Hepatocyte (in vitro differentiated cells): ENCODE data around the gene NR2F1-AS1. TPM values are rescaled to one million over a fixed set of nuclear protein-coding genes. Genes with fewer than 3 reads are reported as not detected.

Experiments used
- DNase-seq: peaks from one replicate; pipeline ENCODE4 v3.0.0-alpha.2; 2016; ENCODE audit warnings: low spot score
- H2AFZ ChIP-seq: fragments of 200-600 bp; sonication (generic); 2 replicates; pipeline ENCODE4 v1.6.0; 2016; ENCODE audit warnings: antibody characterized with exemption, mild to moderate bottlenecking
- H3K27ac ChIP-seq: fragments of 200-600 bp; sonication (generic); 2 replicates; pipeline ENCODE4 v1.5.1; 2016; ENCODE audit warnings: mild to moderate bottlenecking
- H3K27me3 ChIP-seq: fragments of 200-600 bp; sonication (generic); 2 replicates; pipeline ENCODE4 v1.6.1; 2016
- H3K36me3 ChIP-seq: fragments of 200-600 bp; sonication (generic); replicated peaks from 2 replicates; pipeline ENCODE4 v1.5.1; 2016; ENCODE audit warnings: low read depth; ENCODE audit not compliant: insufficient read depth
- H3K4me1 ChIP-seq: fragments of 200-600 bp; sonication (generic); 2 replicates; pipeline ENCODE4 v1.5.1; 2016; ENCODE audit warnings: mild to moderate bottlenecking, moderate library complexity; ENCODE audit not compliant: insufficient read depth
- H3K4me2 ChIP-seq: fragments of 200-600 bp; sonication (generic); 2 replicates; pipeline ENCODE4 v1.6.0; 2016
- H3K4me3 ChIP-seq: fragments of 200-600 bp; sonication (generic); 2 replicates; pipeline ENCODE4 v1.5.1; 2016; ENCODE audit warnings: mild to moderate bottlenecking
- H3K79me2 ChIP-seq: fragments of 200-600 bp; sonication (generic); 2 replicates; pipeline ENCODE4 v1.6.0; 2017; ENCODE audit warnings: mild to moderate bottlenecking
- H3K9me2 ChIP-seq: fragments of 200-600 bp; sonication (generic); replicated peaks from 2 replicates; pipeline ENCODE4 v1.6.0; 2017; ENCODE audit warnings: mild to moderate bottlenecking; ENCODE audit not compliant: insufficient read depth
- H3K9me3 ChIP-seq: fragments of 200-600 bp; sonication (generic); 2 replicates; pipeline ENCODE4 v1.5.1; 2016; ENCODE audit warnings: low read depth, mild to moderate bottlenecking
- H4K20me1 ChIP-seq: fragments of 200-600 bp; sonication (generic); 2 replicates; pipeline ENCODE4 v1.6.0; 2016; ENCODE audit warnings: mild to moderate bottlenecking; ENCODE audit not compliant: insufficient read depth, poor library complexity, severe bottlenecking
- EZH2 ChIP-seq: fragments of 200-600 bp; sonication (generic); IDR thresholded peaks from 2 replicates; pipeline ENCODE4 v1.6.1; 2016; ENCODE audit warnings: antibody characterized with exemption, mild to moderate bottlenecking, borderline replicate concordance
- EZH2phosphoT487 ChIP-seq: fragments of 200-600 bp; sonication (generic); IDR thresholded peaks from one replicate; pipeline ENCODE4 v1.6.1; 2018; ENCODE audit warnings: antibody characterized with exemption, mild to moderate bottlenecking, low read depth, moderate library complexity; ENCODE audit not compliant: unreplicated experiment, severe bottlenecking
- WGBS: methylation state at CpG from one replicate; pipeline ENCODE4 v1.1.6; 2016; ENCODE audit warnings: low lambda C conversion rate; ENCODE audit errors: missing lambda C conversion rate; 5-methylcytosine and 5-hydroxymethylcytosine counted together
- polyA plus RNA-seq: library from polyadenylated mRNA; unstranded; fragments of >200 nt; fragmentation: Nextera tagmentation; extraction: Ambion mirVana; gene quantifications from 2 replicates; pipeline ENCODE4 v1.2.1, GENCODE V29; 2016
- total RNA-seq: library from RNA; depleted of rRNA; stranded (reverse); fragments of >200 nt; gene quantifications from 2 replicates; pipeline ENCODE4 v1.2.3, GENCODE V29; 2014
- TF ChIP-seq, protein P1 (sequence below): fragments of 200-600 bp; sonication (generic); IDR thresholded peaks from 2 replicates; pipeline ENCODE4 v1.5.1; 2016; ENCODE audit warnings: antibody characterized with exemption, mild to moderate bottlenecking; ENCODE audit not compliant: poor library complexity

The NR2F1-AS1 gene
- total and polyA plus RNA-seq, 2 experiments from 2014 or later, result 8.4 to 8.6 TPM

DNA sequence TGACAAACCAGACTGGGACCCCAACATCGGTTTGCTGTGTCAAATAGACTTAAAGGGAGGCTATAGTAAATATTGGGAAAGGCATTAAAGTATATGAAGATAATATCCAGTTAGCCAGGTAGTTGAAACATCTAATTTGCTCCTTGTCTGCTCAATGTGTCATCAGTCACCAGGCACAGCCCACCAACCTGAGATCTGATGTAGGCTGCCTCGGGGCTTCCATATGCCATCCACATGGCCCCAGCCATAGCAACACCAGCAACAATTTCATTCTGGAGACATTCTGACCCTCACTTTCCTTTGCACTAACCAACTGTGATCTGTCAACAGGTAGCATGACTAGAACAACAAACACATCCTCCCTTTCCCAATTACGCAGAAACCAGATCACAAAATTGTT, 196.0 kb downstream of the NR2F1-AS1 start:
- no peaks in the 10 kb centered on the region for H3K36me3 ChIP-seq
- no peak overlapping the region for H3K4me3 ChIP-seq
- no peaks in the 10 kb centered on the region for H3K9me3 ChIP-seq
- H3K4me2 ChIP-seq, result no peak overlapping the region
- TF ChIP-seq, protein P1, sequence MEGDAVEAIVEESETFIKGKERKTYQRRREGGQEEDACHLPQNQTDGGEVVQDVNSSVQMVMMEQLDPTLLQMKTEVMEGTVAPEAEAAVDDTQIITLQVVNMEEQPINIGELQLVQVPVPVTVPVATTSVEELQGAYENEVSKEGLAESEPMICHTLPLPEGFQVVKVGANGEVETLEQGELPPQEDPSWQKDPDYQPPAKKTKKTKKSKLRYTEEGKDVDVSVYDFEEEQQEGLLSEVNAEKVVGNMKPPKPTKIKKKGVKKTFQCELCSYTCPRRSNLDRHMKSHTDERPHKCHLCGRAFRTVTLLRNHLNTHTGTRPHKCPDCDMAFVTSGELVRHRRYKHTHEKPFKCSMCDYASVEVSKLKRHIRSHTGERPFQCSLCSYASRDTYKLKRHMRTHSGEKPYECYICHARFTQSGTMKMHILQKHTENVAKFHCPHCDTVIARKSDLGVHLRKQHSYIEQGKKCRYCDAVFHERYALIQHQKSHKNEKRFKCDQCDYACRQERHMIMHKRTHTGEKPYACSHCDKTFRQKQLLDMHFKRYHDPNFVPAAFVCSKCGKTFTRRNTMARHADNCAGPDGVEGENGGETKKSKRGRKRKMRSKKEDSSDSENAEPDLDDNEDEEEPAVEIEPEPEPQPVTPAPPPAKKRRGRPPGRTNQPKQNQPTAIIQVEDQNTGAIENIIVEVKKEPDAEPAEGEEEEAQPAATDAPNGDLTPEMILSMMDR, result no peak
- no peak for TF ChIP-seq EZH2phosphoT487
- TF ChIP-seq EZH2, result no peak
- no peaks in the 10 kb centered on the region for H3K79me2 ChIP-seq
- H2AFZ ChIP-seq, result no peak overlapping the region
- WGBS, result 86% methylated on average over 3 of the region's 3 CpGs
- DNase-seq, result no peak
- no peaks in the 10 kb centered on the region for H4K20me1 ChIP-seq
- H3K4me1 ChIP-seq, result no peaks in the 10 kb centered on the region
- no peaks in the 10 kb centered on the region for H3K27me3 ChIP-seq
- H3K27ac ChIP-seq, result no peak overlapping the region
- no peaks in the 10 kb centered on the region for H3K9me2 ChIP-seq

DNA sequence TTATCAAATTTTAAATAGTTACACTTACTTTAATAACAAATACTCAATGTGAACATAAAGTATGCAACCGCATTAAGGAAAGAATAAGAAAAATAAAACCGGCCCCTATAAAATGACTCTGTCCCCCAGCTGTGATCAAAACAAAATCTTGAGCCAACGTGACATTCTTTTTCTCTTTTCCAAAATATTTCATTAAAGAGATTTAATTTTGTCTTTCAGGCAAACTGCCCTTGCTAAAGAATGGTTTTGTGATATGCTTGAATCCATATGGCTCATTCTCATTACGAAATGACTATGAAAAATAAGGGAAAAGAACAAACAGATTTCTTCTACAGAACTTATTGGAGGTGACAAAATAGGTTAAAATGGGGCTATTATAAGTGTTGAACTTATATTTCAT, 197.0 kb downstream of the NR2F1-AS1 start:
- Histone ChIP-seq H3K4me2 (no peak overlapping the region), H3K27ac (no peak overlapping the region), H3K9me2 (no peaks in the 10 kb centered on the region), H3K27me3 (no peaks in the 10 kb centered on the region), H3K36me3 (no peaks in the 10 kb centered on the region), H3K9me3 (no peaks in the 10 kb centered on the region), H3K4me1 (no peaks in the 10 kb centered on the region), H3K4me3 (no peak overlapping the region), H2AFZ (no peak overlapping the region), H3K79me2 (no peaks in the 10 kb centered on the region), H4K20me1 (no peaks in the 10 kb centered on the region)
- 94% methylated on average over 4 of the region's 4 CpGs for whole genome bisulfite sequencing
- no peak for DNase-seq
- TF ChIP-seq EZH2phosphoT487, result no peak
- TF ChIP-seq, protein P1, result no peak
- TF ChIP-seq EZH2, result no peak

DNA sequence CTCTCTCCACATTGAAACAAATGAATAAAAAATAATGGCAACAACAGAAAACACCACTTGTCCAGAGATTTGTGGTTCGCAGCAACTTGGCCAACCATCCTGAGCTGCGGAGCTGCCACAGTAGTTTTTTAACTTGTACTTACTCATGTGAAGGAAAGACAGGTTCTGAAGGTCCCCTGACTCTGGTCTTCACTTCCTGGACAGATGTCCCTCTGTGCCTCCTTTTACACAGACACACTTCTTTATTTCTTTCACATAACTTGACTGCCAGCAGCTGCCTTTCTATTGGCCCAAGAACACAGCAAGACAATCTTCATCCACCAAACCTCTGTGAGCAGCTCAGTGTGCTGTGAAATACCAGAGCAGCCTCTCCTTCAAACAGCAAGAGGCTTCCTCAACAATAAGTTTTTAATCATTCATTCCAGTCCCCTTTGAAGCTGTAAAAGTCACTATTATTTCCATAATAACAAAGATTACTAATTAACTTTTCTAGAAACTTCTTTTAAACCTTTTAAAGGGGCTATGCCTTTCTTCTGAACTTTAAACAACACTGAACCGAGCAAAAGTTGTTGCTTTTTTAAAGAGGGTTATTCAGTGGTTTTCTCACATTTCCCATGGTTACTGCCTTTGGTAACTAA, 198.7 kb downstream of the NR2F1-AS1 start:
- TF ChIP-seq, protein P1, result no peak
- TF ChIP-seq EZH2 (no peak), EZH2phosphoT487 (no peak)

More for the DNA sequence above, 198.7 kb downstream of the NR2F1-AS1 start:
- Histone ChIP-seq H3K4me2 (no peak overlapping the region), H3K36me3 (no peaks in the 10 kb centered on the region), H3K27me3 (no peaks in the 10 kb centered on the region), H3K4me3 (no peak overlapping the region), H2AFZ (peak overlapping the region; percentile 13), H3K79me2 (no peaks in the 10 kb centered on the region), H3K9me3 (no peaks in the 10 kb centered on the region), H4K20me1 (no peaks in the 10 kb centered on the region), H3K9me2 (no peaks in the 10 kb centered on the region), H3K27ac (no peak overlapping the region), H3K4me1 (no peaks in the 10 kb centered on the region)
- WGBS, result 88% methylated on average over 3 of the region's 3 CpGs
- DNase-seq, result no peak
